OCI-LY1 (cell line): Measurements from ENCODE around the gene PPEF2.

Source experiments
- H2AFZ ChIP-seq: fragments of 200-600 bp; sonication (generic), shearing (Covaris generic); 2 replicates; pipeline ENCODE4 v1.6.0; 2014; ENCODE audit warnings: antibody characterized with exemption, mild to moderate bottlenecking, low read length
- H3F3A ChIP-seq: fragments of 200-600 bp; sonication (generic), shearing (Covaris generic); 2 replicates; pipeline ENCODE4 v1.6.0; 2014; ENCODE audit warnings: mild to moderate bottlenecking, antibody characterized with exemption, low read length, moderate library complexity; ENCODE audit not compliant: insufficient read depth
- H3K27ac ChIP-seq: fragments of 200-600 bp; sonication (generic); 2 replicates; pipeline ENCODE4 v1.5.1; 2014; ENCODE audit warnings: low read length, mixed run types, mild to moderate bottlenecking, low read depth; ENCODE audit not compliant: poor library complexity, severe bottlenecking
- H3K27me3 ChIP-seq: fragments of 200-600 bp; sonication (generic); 2 replicates; pipeline ENCODE4 v1.6.0; 2014; ENCODE audit warnings: antibody characterized with exemption, mild to moderate bottlenecking, low read length, moderate library complexity; ENCODE audit not compliant: insufficient read depth
- H3K36me3 ChIP-seq: fragments of 200-600 bp; sonication (generic); 2 replicates; pipeline ENCODE4 v1.6.1; 2014; ENCODE audit warnings: mild to moderate bottlenecking, antibody characterized with exemption, low read length, moderate library complexity, mixed read lengths; ENCODE audit not compliant: insufficient read depth
- H3K4me1 ChIP-seq: fragments of 200-600 bp; sonication (generic); 2 replicates; pipeline ENCODE4 v1.5.1; 2014; ENCODE audit warnings: mild to moderate bottlenecking, low read length, moderate library complexity; ENCODE audit not compliant: insufficient read depth, severe bottlenecking
- H3K4me2 ChIP-seq: fragments of 200-600 bp; sonication (generic), shearing (Covaris generic); 2 replicates; pipeline ENCODE4 v1.6.1; 2014; ENCODE audit warnings: low read length
- H3K4me3 ChIP-seq: fragments of 200-600 bp; sonication (generic); 2 replicates; pipeline ENCODE4 v1.5.1; 2014; ENCODE audit warnings: low read length, low read depth, mild to moderate bottlenecking, mixed read lengths; ENCODE audit not compliant: poor library complexity, severe bottlenecking
- H3K79me2 ChIP-seq: fragments of 200-600 bp; shearing (Covaris generic); 2 replicates; pipeline ENCODE4 v1.6.1; 2016; ENCODE audit warnings: mixed run types, low read length, mixed read lengths; ENCODE audit not compliant: insufficient read depth
- H3K9ac ChIP-seq: fragments of 200-600 bp; sonication (generic), shearing (Covaris generic); 2 replicates; pipeline ENCODE4 v1.6.1; 2014; ENCODE audit warnings: mild to moderate bottlenecking, low read length, mixed read lengths
- H3K9me2 ChIP-seq: fragments of 200-600 bp; sonication (generic), shearing (Covaris generic); 2 replicates; pipeline ENCODE4 v1.6.1; 2014; ENCODE audit warnings: low read depth, mild to moderate bottlenecking, low read length, mixed read lengths
- H3K9me3 ChIP-seq: fragments of 200-600 bp; shearing (Covaris generic); 2 replicates; pipeline ENCODE4 v1.6.1; 2014; ENCODE audit warnings: low read length, mixed read lengths
- H4K20me1 ChIP-seq: fragments of 200-600 bp; sonication (generic), shearing (Covaris generic); 2 replicates; pipeline ENCODE4 v1.6.0; 2016; ENCODE audit warnings: mild to moderate bottlenecking, low read length; ENCODE audit not compliant: insufficient read depth
- EZH2 ChIP-seq: fragments of 200-600 bp; sonication (generic), shearing (Covaris generic); IDR thresholded peaks from 2 replicates; pipeline ENCODE4 v1.8.0; 2017; ENCODE audit warnings: borderline replicate concordance, mixed run types, mild to moderate bottlenecking, antibody characterized with exemption, low read length, moderate library complexity, mixed read lengths
- TF ChIP-seq, protein P1 (sequence below): fragments of 200-600 bp; sonication (generic), shearing (Covaris generic); IDR thresholded peaks from 2 replicates; pipeline ENCODE4 v1.5.1; 2017; ENCODE audit warnings: mild to moderate bottlenecking, antibody characterized with exemption, low read length, moderate library complexity, mixed read lengths

Gene PPEF2

DNA sequence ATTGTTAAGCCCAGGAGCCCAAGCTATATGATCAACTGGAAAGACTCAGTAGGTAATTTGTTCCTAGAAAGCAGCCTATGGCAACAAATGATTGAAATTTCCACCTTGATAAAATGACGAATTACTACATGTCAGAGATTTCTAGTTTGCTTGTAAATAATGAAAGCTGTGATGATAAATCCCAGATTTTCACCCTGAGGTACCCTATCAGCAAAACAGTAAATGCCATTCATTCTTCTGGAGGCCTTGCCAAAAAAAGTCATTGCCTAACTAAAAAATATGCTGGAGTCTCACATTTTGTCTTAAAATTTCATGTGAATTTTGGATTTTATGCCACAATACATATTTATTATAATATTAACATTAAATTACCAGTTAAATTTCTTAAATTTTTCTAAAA lies 71.3 kb downstream of the PPEF2 start:
- Histone ChIP-seq H3F3A (no peaks in the 10 kb centered on the region), H3K9me2 (no peaks in the 10 kb centered on the region), H3K4me1 (no peaks in the 10 kb centered on the region), H4K20me1 (no peaks in the 10 kb centered on the region), H2AFZ (no peak overlapping the region), H3K27me3 (no peaks in the 10 kb centered on the region), H3K79me2 (no peaks in the 10 kb centered on the region), H3K4me3 (no peak overlapping the region), H3K36me3 (no peaks in the 10 kb centered on the region), H3K27ac (no peak overlapping the region), H3K9me3 (no peaks in the 10 kb centered on the region), H3K9ac (no peak overlapping the region), H3K4me2 (no peak overlapping the region)
- no peak for TF ChIP-seq EZH2

DNA sequence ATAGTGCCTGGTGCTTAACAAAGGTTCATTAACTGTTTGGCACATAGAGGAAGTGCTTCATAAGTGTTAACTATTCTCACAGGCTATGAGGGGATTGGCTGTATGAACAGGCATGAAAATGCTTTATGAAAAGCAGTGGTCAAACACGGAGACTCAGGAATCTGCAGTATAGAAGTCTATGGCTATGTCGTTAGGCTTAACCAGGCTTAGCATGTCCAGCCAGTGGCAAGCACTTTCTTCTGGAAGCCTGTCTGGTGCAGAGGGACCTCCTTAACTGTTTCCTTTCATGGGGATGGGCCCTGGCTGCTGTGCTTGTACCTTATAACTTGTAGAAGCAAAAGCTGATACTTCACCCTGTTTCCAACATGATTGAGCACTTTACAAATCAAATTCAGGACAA lies 78.4 kb downstream of the PPEF2 start:
- no peaks in the 10 kb centered on the region for H4K20me1 ChIP-seq
- no peaks in the 10 kb centered on the region for H3K79me2 ChIP-seq
- H3F3A ChIP-seq, result no peaks in the 10 kb centered on the region
- no peaks in the 10 kb centered on the region for H3K9me2 ChIP-seq
- no peaks in the 10 kb centered on the region for H3K4me1 ChIP-seq
- H2AFZ ChIP-seq, result no peak overlapping the region
- H3K9me3 ChIP-seq, result no peaks in the 10 kb centered on the region
- no peak overlapping the region for H3K27ac ChIP-seq
- H3K9ac ChIP-seq, result no peak overlapping the region
- no peaks in the 10 kb centered on the region for H3K36me3 ChIP-seq
- no peak overlapping the region for H3K4me3 ChIP-seq
- no peak overlapping the region for H3K4me2 ChIP-seq
- TF ChIP-seq, protein P1, sequence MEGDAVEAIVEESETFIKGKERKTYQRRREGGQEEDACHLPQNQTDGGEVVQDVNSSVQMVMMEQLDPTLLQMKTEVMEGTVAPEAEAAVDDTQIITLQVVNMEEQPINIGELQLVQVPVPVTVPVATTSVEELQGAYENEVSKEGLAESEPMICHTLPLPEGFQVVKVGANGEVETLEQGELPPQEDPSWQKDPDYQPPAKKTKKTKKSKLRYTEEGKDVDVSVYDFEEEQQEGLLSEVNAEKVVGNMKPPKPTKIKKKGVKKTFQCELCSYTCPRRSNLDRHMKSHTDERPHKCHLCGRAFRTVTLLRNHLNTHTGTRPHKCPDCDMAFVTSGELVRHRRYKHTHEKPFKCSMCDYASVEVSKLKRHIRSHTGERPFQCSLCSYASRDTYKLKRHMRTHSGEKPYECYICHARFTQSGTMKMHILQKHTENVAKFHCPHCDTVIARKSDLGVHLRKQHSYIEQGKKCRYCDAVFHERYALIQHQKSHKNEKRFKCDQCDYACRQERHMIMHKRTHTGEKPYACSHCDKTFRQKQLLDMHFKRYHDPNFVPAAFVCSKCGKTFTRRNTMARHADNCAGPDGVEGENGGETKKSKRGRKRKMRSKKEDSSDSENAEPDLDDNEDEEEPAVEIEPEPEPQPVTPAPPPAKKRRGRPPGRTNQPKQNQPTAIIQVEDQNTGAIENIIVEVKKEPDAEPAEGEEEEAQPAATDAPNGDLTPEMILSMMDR, result no peak
- no peak for TF ChIP-seq EZH2
- no peaks in the 10 kb centered on the region for H3K27me3 ChIP-seq

DNA sequence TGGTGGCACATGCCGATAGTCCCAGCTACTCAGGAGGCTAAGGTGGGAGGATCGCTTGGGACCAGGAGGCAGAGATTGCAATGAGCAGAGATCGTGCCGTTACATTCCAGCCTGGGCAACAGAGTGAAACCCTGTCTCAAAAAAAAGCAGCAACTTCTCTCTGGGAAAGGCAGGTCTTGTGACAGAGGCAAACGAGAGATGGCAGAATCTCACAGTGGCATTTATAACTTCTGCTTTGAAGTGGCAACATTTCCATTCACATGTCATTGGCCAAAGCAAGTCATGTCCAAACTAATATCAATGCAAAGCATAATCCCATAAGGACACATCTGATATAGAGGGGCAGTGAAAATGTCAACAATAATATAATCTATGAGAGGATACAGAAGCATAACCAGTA lies 79.8 kb downstream of the PPEF2 start:
- TF ChIP-seq EZH2, result no peak
- TF ChIP-seq, protein P1, result no peak
- no peak overlapping the region for H3K4me3 ChIP-seq
- H3K9me3 ChIP-seq, result no peaks in the 10 kb centered on the region
- no peaks in the 10 kb centered on the region for H3F3A ChIP-seq
- H3K79me2 ChIP-seq, result no peaks in the 10 kb centered on the region
- H3K27ac ChIP-seq, result no peak overlapping the region
- H3K9ac ChIP-seq, result no peak overlapping the region
- no peak overlapping the region for H2AFZ ChIP-seq
- no peaks in the 10 kb centered on the region for H3K36me3 ChIP-seq
- H3K27me3 ChIP-seq, result no peaks in the 10 kb centered on the region
- H3K4me1 ChIP-seq, result no peaks in the 10 kb centered on the region
- H3K4me2 ChIP-seq, result no peak overlapping the region
- no peaks in the 10 kb centered on the region for H4K20me1 ChIP-seq
- no peaks in the 10 kb centered on the region for H3K9me2 ChIP-seq

DNA sequence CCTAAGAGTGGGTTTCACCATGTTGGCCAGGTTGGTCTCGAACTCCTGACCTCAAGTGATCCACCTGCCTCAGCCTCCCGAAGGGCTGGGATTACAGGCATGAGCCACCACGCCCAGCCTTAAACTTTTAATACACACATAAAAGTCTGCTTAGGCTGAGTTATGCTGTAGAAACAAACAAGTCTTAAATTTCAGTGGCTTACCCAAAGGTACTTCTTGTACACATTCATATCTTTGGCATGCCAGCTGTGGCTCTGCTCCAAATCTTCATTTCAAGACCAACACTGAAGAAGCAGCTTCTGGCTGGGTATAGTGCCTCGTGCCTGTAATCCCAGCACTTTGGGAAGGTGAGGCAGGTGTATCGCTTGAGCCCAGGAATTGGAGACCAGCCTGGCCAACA lies 80.3 kb downstream of the PPEF2 start:
- H2AFZ ChIP-seq, result no peak overlapping the region
- H4K20me1 ChIP-seq, result no peaks in the 10 kb centered on the region
- H3K4me2 ChIP-seq, result no peak overlapping the region
- H3K4me1 ChIP-seq, result no peaks in the 10 kb centered on the region
- no peaks in the 10 kb centered on the region for H3K36me3 ChIP-seq
- no peak overlapping the region for H3K9ac ChIP-seq
- H3K4me3 ChIP-seq, result no peak overlapping the region
- no peaks in the 10 kb centered on the region for H3F3A ChIP-seq
- no peaks in the 10 kb centered on the region for H3K9me3 ChIP-seq
- H3K79me2 ChIP-seq, result no peaks in the 10 kb centered on the region
- no peak overlapping the region for H3K27ac ChIP-seq
- no peaks in the 10 kb centered on the region for H3K9me2 ChIP-seq
- H3K27me3 ChIP-seq, result no peaks in the 10 kb centered on the region
- TF ChIP-seq EZH2, result no peak
- TF ChIP-seq, protein P1, result no peak
